Kasumi-1 (cell line): Measurements from ENCODE around the gene DNAJC8.
A peak's percentile ranks its signal among the peaks of the same experiment; 100 is the strongest.

Source experiments
- DNase-seq, 2 experiments: peaks; one replicate each; lab custom pipeline; 2025; lab: John Stamatoyannopoulos, UW

The DNAJC8 gene

GRCh38 chr1:28249013-28249865 lies 16.4 kb upstream of the DNAJC8 start:
- no peak for DNase-seq

GRCh38 chr1:28248273-28249012 lies 15.6 kb upstream of the DNAJC8 start:
- peak; percentile 83 to 92 for DNase-seq

GRCh38 chr1:28247612-28248272 lies 14.9 kb upstream of the DNAJC8 start:
- DNase-seq: peak in 1 of 2 experiments; percentile 46

GRCh38 chr1:28246427-28246832 lies 13.6 kb upstream of the DNAJC8 start:
- peak; percentile 47 to 61 for DNase-seq

GRCh38 chr1:28244549-28245251 lies 11.9 kb upstream of the DNAJC8 start:
- DNase-seq: no peak

- no peak for DNase-seq
Observed at GRCh38 chr1:28243685-28244311, 11.0 kb upstream of the DNAJC8 start.

GRCh38 chr1:28241638-28242241 lies 8.9 kb upstream of the DNAJC8 start:
- no peak for DNase-seq

- no peak for DNase-seq
Observed at GRCh38 chr1:28240024-28240423, 7.2 kb upstream of the DNAJC8 start.

GRCh38 chr1:28239004-28239403 lies 6.2 kb upstream of the DNAJC8 start:
- DNase-seq: no peak

GRCh38 chr1:28236656-28237322 lies 4.0 kb upstream of the DNAJC8 start:
- DNase-seq: no peak

- peak; percentile 99 for DNase-seq
Observed at GRCh38 chr1:28235755-28236655, 3.2 kb upstream of the DNAJC8 start, which contains the start of gene ATP5IF1. Gene ATP5IF1, plus strand, starts transcription at chr1:28236124. Its CDS starts 60 bp downstream, at chr1:28236184.

- DNase-seq: no peak
Observed at GRCh38 chr1:28233264-28233606, 406 bp upstream of the DNAJC8 start.

GRCh38 chr1:28229996-28230395 lies 2.8 kb downstream of the DNAJC8 start:
- no peak for DNase-seq

GRCh38 chr1:28229089-28229488 lies 3.7 kb downstream of the DNAJC8 start:
- DNase-seq: no peak

- DNase-seq: no peak
Observed at GRCh38 chr1:28213315-28213714, 19.5 kb downstream of the DNAJC8 start.

- no peak for DNase-seq
Observed at GRCh38 chr1:28209700-28210099, 23.1 kb downstream of the DNAJC8 start.

GRCh38 chr1:28208818-28209441 lies 23.9 kb downstream of the DNAJC8 start:
- peak; percentile 75 to 82 for DNase-seq

- DNase-seq: no peak
Observed at GRCh38 chr1:28205243-28205642, 27.6 kb downstream of the DNAJC8 start.
